ENCODE measurements around the gene PAPPA.

- TF ChIP-seq TAF1 (IDR thresholded peaks at IDR 0.05; ENCODE audit: low read depth, low read length) (no peak), POLR2AphosphoS5 (IDR thresholded peaks at IDR 0.05; ENCODE audit: low read depth, low read length) (no peak), POLR2A (IDR thresholded peaks at IDR 0.05; ENCODE audit: low read depth, low read length) (no peak), POU2F2 (IDR thresholded peaks at IDR 0.05; ENCODE audit: low read depth, low read length) (no peak), SPI1 (IDR thresholded peaks at IDR 0.05; ENCODE audit: low read depth, low read length) (no peak), PAX5 (IDR thresholded peaks at IDR 0.05; ENCODE audit: insufficient read depth, low read length, severe bottlenecking) (no peak)
Observed at GRCh38 chr9:116103976-116104820, 49.4 kb upstream of the PAPPA start.
